Measurements from ENCODE around the gene RAPGEF1.

DNA sequence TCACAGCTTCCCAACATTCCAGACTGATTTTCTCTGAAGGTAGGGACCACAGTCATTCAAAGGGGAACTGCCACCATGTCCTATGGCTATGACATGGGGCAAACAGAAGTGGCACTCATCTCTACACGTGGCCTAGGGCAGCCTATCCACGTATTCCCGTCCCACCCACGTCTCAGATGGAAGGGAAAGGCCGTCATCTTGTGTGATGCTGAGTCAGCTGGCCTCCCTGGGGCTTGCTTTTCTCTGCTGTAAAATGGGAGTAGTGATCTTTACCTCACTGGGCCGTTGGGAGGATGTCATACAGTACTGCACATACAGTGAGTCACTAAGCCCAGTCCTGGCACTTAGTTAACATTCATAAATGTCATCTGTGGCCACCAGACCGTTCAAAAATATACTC, 72.3 kb downstream of the RAPGEF1 start:
- no peak for TF ChIP-seq CTCF (IDR thresholded peaks at IDR 0.05; ENCODE audit: low read length)
- no peak for TF ChIP-seq EZH2phosphoT487 (IDR thresholded peaks at IDR 0.05; ENCODE audit: low read length)
